ENCODE data around the gene OR51T1. TPM values are rescaled to one million over a fixed set of nuclear protein-coding genes. Genes with fewer than 3 reads are reported as not detected.

The OR51T1 gene
- total RNA-seq, 1 donor: not detected

GRCh38 chr11:4924239-4924638 is 42.5 kb downstream of the OR51T1 start, which contains the start of gene OR51G1:
TSS of gene OR51G1 (minus strand) at chr11:4924339. CDS start at chr11:4924339, 0 bp downstream.
- no peak within 1 kb of the TSS for H3K4me3 ChIP-seq (ENCODE audit: low read depth, low read length)
- no peak for TF ChIP-seq CTCF (IDR thresholded peaks at IDR 0.05; ENCODE audit: insufficient read depth, low read depth, low read length)
- no peak for DNase-seq (ENCODE audit: low read depth)

- no peak overlapping the region for H3K4me3 ChIP-seq (ENCODE audit: low read depth, low read length)
- no peak for TF ChIP-seq CTCF (IDR thresholded peaks at IDR 0.05; ENCODE audit: insufficient read depth, low read depth, low read length)
- DNase-seq (ENCODE audit: low read depth): no peak
These were observed 44.9 kb downstream of the OR51T1 start for GRCh38 chr11:4926608-4927007.

Other genes with a start within 250 kb of the OR51T1 start
- not detected in 2 replicates for gene OR51D1, start 244.4 kb upstream of the OR51T1 start, total RNA-seq
- not detected in 2 replicates for gene OR51E1, start 237.9 kb upstream of the OR51T1 start, total RNA-seq
- gene OR51E2, start 184.0 kb upstream of the OR51T1 start, total RNA-seq: 0.43 and 1.9 TPM in 2 replicates
- not detected in 2 replicates for gene MMP26, start 177.1 kb upstream of the OR51T1 start, total RNA-seq
- not detected in 2 replicates for gene OR51F1, start 112.0 kb upstream of the OR51T1 start, total RNA-seq
- gene OR52R1, start 77.5 kb upstream of the OR51T1 start, total RNA-seq: not detected in 2 replicates
- not detected in 2 replicates for gene OR51F2, start 60.6 kb upstream of the OR51T1 start, total RNA-seq
- not detected in 2 replicates for gene OR51S1, start 32.7 kb upstream of the OR51T1 start, total RNA-seq
- not detected in 2 replicates for gene OR51A7, start 21.9 kb downstream of the OR51T1 start, total RNA-seq
- gene OR51G2, start 37.5 kb downstream of the OR51T1 start, total RNA-seq: not detected in 2 replicates
- gene OR51G1, start 42.4 kb downstream of the OR51T1 start, total RNA-seq: not detected in 2 replicates
- not detected in 2 replicates for gene OR51A4, start 65.7 kb downstream of the OR51T1 start, total RNA-seq
- gene OR51A2, start 73.8 kb downstream of the OR51T1 start, total RNA-seq: not detected in 2 replicates
- not detected in 2 replicates for gene OR51L1, start 113.0 kb downstream of the OR51T1 start, total RNA-seq
- gene OR52J3, start 164.6 kb downstream of the OR51T1 start, total RNA-seq: not detected in 2 replicates
- not detected in 2 replicates for gene OR52E2, start 177.7 kb downstream of the OR51T1 start, total RNA-seq
- gene OR52E1, start 187.7 kb downstream of the OR51T1 start, total RNA-seq: not detected in 2 replicates

All from fibroblast of villous mesenchyme (primary cell).